UCSD-AML1 (cell line): ENCODE results near the gene SYNE1.

Experiments
- DNase-seq: peaks from one replicate; lab custom pipeline; 2025; ENCODE audit not compliant: unreplicated experiment; lab: John Stamatoyannopoulos, UW

Gene SYNE1

DNA sequence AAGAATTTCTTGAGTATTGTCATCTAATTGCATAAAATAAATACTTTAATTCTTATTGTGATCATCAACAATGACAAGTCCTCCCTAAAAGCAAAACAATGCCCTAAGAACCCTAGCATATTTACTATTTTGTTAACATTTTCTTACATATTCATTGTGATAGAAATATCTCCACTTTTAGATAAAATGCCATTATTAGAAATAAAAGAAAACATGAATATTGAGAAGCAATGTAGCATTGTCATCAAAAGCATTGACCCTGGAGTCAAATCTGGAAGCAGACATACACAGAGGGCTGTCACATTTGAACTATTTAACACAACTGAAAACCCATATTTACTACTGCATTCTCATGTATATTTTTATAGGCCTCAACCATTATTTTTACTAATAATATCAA is 257.7 kb downstream of the SYNE1 start:
- no peak for DNase-seq

DNA sequence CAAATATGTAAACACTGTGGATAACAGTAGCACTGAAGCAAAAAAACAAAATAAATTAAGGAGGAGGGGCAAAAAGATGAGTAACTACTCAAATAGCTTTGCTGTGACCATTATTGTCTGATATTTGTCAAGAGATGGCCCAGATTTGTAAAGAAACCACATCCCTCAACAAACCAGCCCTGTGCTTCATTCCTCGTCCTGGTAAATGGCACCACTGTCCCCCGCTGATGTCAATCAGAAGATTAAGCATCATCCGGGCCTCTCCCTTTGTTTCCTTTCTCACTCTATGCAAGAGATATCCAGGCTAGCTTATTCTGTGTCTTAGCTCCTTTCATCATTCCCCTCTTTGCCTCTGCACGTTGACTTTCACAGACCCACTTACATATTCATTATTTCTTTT is 259.0 kb downstream of the SYNE1 start:
- DNase-seq: no peak

DNA sequence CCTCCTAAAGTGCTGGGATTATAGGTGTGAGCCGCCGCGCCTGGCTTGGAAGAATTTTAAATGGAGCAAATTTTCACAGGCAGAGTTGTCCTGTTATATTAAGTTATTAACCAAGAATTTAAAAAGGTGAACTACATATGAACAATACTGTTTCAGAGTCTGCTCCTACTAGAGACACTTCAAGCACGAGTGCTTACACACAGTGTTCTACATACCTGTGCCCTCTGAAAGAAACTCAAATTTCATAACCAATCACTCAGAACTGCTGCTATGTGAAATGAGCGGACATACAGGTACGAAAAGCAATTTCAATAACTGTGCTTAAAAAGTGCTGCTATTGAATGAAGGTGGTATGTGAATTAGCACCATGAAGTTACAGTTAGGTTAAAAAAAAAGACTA is 262.0 kb downstream of the SYNE1 start:
- DNase-seq: no peak

DNA sequence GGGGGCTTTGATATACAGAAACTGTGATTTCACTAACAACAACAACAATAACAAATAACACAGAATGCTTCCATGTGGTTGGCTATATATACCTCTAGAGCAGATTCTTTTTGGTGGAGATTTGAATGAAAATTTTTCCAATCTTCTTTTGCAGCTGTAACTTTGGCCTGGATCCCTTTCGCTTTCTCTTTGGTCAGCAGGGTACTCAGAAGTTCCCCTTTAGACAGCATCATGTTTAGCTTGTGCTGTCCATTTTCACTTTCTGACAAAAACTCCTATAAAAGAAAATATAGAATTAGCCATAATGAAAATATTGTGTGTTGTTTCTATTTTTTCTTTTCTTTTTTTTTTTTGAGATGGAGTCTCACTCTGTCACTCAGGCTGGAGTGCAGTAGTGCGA is 264.2 kb downstream of the SYNE1 start:
- DNase-seq: no peak

DNA sequence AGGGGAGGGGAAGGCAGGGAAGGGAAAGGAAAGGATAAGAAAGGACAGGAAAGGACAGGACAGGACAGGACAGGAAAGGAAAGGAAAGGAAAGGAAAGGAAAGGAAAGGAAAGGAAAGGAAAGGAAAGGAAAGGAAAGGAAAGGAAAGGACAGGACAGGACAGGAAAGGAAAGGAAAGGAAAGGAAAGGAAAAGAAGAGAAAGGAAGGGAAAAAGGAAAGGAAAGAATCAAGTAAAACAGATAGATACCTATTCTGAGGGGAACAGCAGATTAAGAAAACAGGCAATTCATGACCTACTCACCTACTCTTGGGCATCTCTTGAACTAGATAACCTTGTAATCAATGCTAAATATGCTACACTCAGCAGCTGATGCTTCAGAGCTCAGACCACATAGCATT is 265.4 kb downstream of the SYNE1 start:
- no peak for DNase-seq

DNA sequence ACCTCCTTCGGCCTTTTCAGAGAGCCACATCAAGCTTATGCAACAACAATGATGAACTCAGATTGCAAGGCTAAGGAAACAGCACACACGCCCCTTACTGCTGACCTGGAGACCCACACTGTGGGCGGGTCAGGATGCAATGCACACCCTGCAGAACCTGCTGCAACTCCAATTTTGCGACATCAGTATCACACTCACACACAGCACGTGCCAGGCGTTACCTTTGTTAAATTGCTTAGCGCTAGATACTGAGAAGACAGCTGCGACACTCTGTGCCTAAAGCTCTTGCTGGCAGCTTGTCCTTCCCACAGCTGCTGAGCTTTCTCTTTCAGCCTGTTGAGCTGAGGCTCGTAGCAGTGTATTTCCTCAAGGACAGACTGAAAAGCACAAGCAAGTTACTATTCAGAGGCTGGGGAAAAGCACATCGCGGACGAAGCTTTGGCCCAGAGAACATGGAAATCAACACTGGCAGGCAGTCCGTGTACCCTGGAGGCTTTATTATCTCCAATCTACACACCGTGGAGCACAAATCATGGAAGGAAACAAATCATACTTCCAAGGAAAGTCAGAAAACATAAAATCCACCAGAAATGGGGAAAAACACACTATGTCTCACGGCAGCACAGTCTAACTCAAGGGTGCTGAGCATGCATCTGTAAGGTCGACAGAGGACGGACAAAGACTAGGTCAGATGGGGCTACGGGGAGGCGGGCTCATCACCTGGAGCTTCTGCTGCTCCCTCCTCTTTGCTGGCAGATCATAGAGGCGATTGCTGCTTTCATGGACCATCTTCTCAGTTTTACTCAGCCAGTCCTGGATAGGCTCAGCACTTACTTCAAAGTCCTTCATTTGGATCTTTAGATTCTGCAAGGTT is 268.2 kb downstream of the SYNE1 start:
- DNase-seq: no peak

DNA sequence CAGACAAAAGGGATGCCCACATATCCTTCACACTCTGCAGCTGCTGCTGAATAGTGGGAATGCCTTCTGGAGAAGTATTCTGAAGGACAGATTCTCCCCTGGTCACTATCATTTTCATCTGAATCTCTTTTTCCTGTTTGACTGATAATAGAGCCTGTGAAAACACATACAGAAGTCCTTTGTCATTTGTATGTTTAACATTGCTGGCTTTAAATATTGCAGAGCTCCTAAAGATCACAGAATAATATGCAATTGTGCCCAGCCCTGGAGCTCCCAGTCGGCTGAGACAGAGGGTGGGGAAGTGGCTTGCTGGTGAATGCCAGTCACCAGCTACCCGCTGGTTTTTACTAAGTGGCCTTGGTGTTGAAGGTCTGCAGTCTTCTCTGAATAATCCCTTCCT is 272.3 kb downstream of the SYNE1 start:
- no peak for DNase-seq

DNA sequence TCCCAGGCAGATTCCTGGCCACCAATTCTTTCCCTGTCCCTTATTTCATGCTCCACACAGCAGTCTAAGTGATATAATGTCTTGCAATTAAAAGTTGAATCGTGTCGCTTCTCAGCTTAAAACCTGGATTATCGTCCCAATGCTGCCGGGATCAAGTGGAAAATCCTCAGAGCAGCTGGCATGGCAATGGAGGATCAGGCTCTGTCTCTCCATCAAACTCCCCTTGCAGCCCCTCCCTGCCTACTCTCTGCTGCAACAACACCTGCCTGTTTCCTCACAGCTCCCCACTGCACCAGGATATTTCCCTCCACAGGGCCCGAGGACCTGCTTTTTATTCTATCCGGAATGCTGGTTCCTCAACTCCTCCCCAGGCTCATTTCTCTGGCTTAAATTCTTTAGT is 277.1 kb downstream of the SYNE1 start:
- no peak for DNase-seq

DNA sequence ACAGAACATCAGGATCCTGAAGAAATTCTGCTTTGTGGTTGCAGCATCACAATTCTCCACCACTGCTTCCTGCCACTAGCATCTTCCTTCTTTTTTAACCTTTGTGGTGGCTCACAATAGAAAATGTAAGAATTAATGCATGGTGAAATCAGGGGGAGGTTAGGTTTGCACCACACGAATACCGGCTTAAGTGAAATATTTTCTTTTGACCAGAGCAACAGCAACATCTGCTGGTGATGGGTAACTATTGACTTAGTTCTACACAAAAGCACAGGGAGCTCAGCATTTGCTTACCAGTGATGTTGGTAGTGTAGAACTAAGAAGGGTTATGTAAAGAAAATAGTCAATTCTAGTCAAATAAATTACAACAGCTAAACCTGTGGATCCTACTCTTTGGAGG is 280.5 kb downstream of the SYNE1 start:
- DNase-seq: no peak

DNA sequence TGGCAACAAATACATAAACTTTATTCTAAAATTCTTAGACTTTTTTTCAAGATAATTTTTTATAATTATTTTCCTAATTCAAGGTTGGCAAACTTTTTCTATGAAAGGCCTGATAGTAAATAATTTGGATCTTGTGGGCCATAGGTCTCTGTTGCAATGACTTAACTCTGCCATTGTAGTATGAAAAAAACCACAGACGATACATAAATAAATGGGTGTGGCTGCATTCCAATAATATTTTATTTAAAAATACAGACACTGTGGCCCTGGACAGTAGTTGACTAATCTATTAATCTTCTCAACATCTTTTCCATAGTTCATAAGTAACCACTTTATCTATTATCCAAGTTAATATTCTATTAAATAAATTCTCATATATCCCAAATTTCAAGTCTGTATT is 281.1 kb downstream of the SYNE1 start:
- no peak for DNase-seq

DNA sequence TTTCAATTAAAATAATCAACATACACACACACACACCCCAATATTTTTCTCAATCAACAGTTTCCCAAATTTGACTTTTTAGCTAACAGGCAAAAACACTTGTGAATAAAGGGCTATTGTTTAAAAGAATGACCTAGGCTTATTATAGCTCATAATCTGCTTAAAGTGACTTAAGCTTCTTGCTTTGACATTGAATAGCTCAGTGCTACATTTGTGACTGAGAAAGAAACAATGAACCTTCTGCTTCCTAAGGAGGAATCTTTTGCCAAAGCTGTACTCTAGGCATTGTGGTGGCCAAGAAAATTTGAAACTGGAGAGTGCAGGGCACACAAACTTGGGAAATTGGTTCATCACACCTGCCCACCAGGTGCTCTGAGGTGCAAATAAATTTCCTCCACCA is 282.0 kb downstream of the SYNE1 start:
- DNase-seq: no peak

DNA sequence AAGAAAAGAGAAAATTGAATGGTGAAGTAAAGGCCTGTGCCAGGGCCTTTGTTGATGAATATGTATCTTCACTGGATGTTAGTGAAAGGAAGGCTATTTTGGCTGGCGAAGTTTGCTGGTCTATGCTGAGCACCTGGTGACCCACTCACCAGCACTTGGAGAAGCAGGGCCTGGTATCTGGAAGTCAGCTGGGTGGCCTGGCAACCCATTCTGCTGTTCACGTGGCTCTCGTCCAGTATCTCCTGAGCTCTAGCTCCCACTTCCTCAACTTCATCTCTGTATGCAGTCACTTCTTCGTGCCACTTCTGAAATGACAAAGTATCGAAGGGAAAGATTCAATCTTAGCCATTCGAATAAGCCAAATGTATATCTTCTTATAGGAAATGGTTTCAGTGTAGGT is 283.7 kb downstream of the SYNE1 start:
- DNase-seq: no peak

DNA sequence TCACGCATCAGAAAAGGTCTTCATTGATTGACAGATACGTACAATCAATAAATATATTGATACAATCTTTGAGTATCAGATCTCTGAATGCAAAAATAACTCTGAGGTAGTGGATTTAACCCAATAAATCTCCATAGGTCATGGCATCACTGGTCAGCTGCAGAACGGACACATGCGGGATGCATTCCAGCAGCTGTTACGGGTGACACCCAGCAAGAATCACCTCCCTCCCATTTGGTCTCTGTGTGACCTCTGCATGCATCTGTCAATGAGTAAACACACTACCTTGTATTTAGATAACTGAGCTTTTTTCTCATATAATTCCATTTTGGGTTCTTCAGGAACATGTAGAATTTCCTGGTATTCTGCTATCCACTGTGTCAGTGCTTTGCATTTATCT is 285.4 kb downstream of the SYNE1 start:
- DNase-seq: no peak

DNA sequence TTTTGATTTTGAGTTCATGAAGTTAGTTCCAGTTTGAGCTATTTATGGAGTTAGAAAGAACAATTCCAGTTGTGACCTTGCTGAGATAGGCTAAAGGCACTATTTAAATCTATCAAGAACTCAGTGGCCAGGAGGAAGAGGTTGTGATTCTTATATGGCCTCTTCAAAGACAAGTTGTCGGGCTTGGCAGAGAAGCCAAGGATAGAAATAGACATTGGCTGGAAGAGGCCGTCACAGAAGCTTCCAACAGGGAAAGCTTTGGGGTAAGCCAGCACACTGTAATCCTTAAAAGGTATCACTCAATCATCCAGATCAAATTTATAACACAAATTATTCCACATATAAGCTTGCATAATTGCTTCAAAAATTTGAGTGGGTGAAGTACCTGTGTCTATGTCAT is 286.1 kb downstream of the SYNE1 start:
- DNase-seq: no peak

DNA sequence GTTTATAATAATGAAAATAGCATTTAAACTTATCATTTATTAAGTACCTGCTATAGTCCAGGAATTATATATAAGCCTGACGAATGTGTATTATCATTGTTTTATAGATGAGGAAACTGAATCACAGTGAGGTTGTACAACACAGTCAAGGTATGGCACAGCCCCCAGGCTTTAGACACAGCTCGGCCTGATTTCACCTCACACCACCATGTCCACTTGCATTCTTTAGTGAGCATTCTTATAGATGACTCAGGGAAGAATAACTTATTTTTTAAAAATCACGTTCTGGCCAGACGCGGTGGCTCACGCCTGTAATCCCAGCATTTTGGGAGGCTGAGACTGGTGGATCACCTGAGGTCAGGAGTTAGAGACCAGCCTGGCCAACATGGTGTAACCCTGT is 289.0 kb downstream of the SYNE1 start:
- no peak for DNase-seq

DNA sequence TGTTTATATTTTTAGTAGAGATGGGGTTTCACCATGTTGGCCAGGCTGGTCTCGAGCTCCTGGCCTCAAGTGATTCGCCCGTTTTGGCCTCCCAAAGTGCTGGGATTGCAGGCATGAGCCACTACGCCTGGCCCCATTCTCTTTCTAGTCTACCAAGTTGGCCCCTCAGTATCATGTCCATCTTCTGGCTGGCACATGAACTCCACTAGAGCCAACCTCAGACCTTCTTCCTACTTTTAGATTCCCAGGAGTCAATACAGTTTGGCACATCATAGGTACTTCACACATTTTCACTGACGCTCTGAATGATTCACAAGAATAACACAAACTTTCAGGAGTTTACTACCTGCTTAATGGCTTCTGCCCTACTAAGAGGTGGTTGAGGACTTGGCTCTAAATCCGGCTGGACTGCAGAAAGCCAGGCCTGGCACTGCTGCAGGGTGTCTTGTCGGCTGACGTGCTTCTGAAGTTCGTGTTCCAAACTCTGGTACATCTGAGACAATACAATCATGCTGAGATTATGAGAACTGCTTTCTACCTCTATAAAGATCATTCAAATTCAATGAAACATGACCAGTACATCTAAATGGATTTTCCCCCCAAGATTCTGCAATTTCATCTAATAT is 293.3 kb downstream of the SYNE1 start:
- DNase-seq: no peak

DNA sequence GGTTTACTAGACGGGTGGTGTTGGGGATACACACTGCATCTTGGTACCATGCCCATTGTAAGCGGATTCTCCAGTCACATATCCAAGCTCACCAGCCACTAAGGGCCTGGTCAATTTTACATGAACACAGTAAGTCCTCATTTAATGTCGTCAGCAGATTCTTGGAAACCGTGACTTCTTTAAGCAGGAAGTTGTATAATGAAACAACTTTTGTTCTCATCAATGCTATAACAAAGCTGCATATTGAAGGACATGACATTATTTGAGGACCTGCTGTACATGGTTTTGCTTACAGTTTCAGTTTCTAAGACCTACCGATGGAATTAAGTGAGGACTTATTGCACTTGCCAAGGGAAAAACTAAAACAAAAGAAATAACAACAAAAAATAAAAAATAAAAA is 295.6 kb downstream of the SYNE1 start:
- no peak for DNase-seq

DNA sequence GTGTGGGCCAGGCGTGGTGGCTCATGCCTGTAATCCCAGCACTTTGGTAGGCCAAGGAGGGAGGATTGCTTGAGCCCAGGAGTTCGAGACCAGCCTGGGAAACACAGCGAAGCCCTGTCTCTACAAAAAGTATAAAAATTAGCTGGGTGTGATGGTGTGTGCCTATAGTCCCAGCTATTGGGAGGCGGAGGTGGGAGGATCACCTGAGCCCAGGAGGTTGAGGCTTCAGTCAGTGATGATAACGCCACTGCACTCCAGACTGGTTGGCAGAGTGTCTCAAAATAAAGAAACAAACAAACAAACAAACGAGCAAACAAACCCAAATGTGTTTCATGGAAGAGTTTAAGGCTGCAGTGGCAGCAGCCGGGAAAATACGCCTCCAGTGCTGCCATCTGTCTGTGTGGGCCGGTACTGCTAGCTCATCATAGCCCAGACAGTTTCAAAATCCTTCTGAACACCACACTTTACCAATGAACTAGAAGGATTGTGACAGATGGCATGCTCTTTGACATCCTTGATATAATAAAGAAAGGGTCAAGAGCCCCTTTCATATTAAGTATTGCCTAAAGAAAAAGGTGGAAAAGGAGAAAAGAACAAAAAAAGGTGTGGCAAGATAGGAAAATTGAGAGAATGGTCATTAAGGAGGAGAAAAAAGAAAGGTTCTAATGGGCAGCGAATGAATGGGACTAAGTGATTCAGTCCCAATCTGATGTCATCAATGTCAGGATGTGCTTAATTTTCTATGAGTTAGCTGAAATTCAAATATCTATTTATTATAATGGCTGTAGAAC is 298.6 kb downstream of the SYNE1 start:
- peak; percentile 42 for DNase-seq

DNA sequence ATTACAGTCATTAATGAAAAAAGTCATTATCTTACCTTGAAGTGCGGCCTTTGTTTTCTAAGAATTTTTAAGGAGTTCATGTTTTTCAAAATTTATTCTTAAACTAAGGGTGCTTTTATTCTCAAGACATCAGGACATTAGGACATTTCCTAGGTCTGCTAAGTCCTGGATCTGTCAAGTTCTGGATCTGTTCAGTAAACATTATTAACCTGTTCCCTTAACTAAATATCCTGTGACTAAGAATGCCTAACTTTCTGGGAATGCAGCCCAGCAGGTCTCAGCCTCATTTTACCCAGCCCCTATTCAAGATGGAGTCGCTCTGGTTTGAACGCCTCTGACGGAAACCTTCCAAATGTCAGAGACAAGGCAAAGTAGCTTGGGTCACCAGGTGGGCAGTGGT is 302.6 kb downstream of the SYNE1 start:
- DNase-seq: no peak

DNA sequence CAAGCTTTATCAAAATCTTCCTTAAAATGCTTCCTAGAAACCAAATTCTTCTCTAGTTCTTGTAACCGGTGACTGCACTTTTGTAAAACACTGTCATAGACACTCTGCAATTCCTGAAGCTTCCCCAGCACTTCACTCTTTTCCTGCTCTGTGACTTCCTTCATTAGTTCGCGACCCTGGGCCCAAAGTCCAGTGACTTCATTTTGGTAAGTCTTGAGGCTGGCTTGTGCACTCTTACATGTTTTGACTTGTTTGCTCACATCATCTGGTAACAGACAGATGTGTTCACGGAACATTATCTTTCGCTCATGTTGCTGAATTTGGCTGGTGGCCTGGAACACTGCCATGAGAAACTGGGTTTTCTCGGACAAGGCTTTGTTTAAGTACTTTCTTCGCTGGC is 306.2 kb downstream of the SYNE1 start:
- no peak for DNase-seq

DNA sequence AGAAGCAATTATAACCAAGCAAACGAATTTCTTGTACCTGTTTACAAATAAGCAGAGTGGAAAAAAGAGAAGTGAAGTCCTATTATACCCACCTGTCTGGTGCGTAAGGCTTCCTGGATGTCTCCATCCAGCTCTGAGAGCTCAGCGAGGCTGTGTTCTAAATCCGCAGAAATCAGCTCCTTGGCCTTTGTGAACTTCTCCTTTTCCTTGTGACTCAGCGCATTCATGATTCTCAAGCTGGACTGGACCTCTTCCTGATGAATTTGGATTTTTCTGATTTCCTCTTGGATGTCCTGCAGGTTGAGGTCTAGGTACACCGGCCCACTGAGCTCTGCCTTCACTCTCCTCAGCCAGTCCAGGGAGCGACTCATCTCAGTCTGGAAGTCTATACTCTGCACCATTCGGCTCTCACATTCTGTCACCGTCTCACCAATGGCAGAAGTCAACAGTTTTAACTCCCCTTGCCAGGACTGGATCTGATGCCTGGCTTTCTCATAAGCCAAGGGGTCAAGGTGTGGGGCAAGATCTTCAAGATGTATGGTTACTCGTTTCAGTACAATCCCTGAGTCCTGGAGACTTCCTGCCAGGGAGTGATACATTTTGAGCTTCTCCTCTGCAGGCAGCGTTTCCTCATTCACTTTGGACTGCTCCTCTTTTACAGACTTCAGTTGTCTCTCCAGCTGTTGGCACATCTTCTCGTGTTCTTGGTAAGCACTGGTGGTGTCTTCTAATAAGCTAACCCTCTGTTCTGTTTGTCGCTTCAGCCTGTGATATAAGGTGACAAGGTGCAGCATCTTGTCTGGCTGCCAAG is 307.3 kb downstream of the SYNE1 start:
- DNase-seq: no peak
